NCI-H2227 (cell line): ENCODE data around the gene LUZP1.
"Not testable (repeated sequence)": the region's sequence is repeated elsewhere in the genome, so short reads cannot be mapped to it uniquely, and the experiment has no call there.

Experiments
- DNase-seq: peaks from one replicate; lab custom pipeline; 2025; ENCODE audit not compliant: unreplicated experiment; lab: John Stamatoyannopoulos, UW

Gene LUZP1

GRCh38 chr1:23188936-23189452 is 20.3 kb upstream of the LUZP1 start:
- not testable (repeated sequence) for DNase-seq

DNA sequence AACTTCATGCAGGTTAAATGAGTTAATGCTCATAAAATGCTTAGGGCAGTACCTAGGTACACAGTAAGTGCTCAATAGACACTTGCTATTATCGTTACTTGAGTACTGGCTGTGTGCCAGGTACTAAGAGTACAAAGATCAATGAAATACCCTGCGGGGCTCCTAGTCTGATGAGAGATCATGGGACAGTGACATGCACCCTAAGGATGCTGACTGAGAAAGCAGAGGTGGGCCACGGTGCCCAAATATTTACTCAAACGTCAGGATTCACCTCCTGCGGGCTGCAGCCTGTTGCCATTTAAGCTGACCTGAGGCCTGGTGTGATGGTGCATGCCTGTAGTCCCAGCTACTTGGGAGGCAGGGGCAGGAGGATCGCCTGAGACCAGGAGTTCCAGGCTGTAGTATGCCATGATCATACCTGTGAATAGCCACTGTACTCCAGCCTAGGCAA is 19.8 kb upstream of the LUZP1 start:
- DNase-seq = no peak

DNA sequence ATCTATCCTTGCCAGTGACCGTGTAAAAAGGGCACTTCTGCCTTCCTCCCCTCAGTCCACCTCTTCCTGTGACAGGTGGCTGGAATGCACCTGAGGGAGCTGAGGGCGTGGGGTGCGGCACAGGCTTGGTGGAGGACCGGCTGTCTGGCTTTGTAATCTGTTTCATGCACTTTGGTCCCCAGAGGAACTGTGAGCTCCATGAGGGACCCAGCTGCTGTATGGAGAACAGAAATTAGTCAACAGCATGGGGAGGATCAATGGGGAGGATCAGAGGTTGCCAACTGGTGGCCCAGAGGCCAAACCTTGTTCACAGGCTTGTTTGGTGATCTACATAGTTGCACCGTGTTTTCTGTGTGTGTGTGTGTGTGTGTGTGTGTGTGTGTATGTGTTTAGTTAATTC is 19.0 kb upstream of the LUZP1 start:
- DNase-seq = no peak

GRCh38 chr1:23185381-23185780 is 16.7 kb upstream of the LUZP1 start:
- DNase-seq = no peak

GRCh38 chr1:23184212-23184934 is 15.7 kb upstream of the LUZP1 start:
- peak; percentile 76 for DNase-seq

DNA sequence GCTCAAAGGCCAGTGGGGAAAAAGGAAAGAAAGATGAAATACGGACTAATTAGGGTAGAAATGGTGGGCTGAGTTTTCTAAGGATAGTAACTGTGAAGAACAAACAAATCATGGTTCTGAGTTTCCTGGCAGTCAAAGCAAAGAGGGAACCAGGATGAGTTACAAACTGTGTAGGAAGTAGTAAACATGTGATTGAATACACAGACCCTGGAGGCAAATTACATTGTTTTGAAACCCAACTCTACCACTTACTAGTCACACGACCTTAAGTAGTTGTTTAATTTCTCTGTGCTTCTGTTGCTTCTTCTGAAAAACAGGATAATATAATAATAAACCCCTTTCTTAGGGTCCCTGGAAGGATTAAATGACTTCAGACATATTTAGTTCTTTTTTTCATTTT is 11.2 kb upstream of the LUZP1 start:
- no peak for DNase-seq

- DNase-seq = peak; percentile 39
Measured at GRCh38 chr1:23178950-23179349, 10.3 kb upstream of the LUZP1 start.

DNA sequence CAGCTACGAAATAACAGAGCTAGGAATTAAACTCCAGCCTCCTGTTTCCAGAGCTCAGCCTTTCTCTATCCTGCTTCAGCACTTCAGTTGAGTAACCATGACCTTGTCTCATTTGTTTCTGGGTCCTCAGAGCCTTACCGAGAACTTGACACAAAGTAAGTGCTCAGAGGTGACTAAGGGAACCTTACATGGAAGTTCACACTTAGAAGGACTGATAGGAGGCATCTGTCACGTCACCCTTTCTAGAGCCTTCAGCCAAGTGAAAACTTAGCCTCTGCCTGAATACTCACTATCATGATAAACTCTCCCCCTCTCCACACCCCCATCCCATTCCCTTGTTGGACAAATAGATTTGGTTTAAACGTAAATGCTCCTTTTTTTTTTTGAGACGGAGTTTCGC is 9.8 kb upstream of the LUZP1 start:
- DNase-seq = no peak

GRCh38 chr1:23177438-23178380 is 9.1 kb upstream of the LUZP1 start:
- peak; percentile 87 for DNase-seq

DNA sequence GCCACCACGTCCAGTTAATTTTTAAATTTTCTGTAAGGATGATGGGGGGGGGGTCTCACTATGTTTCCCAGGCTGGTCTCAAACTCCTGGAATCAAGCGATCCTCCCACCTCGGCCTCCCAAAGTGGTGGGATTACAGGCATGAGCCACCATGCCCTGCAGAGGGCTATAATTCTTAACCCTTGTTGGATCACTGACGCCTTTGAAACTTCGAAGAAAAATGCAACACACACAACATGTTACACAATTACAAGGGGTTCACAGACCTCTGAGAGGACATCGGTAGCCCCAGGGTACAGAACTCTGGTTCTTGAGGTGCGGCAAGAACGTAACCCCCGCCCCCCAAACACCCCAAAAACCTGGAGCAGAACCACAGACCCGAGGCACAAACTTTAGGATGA is 8.4 kb upstream of the LUZP1 start:
- DNase-seq = no peak

- no peak for DNase-seq
Measured at GRCh38 chr1:23174426-23175110, 5.9 kb upstream of the LUZP1 start.

DNA sequence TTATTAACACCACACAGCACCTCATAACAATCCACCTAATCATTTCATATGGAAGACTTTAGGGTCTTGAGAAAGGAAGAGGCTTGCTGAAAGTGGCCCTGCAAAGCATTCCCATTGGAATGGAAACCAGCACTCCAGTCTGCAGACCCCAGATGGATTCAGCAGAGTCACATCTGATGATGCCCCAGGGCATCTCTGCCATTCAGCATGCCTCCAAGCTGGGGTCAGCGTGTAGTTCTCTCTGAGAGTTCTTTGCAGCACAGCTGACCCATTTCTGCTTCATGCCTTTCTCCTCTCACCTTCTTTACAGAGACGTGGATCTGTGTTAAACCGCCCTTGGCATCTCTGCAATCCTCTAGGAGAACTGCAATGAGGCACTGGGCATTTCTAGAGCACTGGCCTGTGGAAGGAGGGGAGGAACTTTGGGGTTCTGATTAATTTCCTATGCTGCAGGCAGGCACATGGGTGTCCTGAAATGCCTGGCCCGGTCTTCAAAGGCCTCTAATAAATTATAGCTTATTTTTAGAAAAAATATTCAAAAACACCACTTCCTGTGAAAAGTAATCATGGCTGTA is 2.6 kb upstream of the LUZP1 start:
- no peak for DNase-seq

GRCh38 chr1:23169727-23170335 is 1.2 kb upstream of the LUZP1 start:
- no peak for DNase-seq

GRCh38 chr1:23169195-23169575 is 529 bp upstream of the LUZP1 start:
- DNase-seq = no peak

DNA sequence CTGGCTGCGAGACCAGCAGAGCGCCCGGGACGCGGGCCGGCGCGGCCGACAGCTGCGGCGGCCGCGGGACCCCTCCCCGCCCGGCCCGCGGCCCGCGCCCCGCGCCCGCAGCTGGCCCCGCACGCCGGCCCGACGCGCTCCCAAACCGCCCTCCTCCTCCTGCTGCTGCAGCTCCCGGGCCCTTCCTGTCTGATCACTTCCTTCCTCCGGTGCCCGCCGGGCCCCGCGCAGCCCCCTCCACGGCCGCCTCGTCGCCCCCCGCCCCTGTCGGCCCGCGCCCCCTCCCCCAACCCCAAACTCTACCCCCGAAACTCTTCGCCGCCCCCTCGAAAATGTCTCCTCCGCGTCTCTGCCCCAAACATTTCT is 594 bp downstream of the LUZP1 start:
- peak; percentile 52 for DNase-seq

- DNase-seq = peak; percentile 52
Measured at GRCh38 chr1:23167353-23168078, 1.1 kb downstream of the LUZP1 start.

DNA sequence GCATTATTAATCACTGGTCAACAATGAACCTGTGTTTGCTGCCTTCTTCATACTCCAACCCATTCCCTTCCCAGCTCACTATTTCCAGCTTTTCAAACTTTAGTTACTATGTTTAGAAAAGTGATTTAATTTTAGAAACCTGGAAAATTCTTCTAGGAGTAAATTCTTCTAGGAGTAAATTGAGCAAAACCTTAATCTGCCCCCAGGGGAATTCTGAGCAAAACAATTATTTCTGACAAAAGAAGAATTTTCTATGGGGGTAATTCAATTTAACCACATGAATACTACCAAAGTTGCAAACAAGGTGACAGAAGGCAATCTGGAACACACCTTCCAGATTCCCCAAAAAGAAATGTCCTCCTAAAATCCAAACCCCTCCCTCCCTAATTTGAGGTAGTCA is 1.8 kb downstream of the LUZP1 start:
- no peak for DNase-seq

- DNase-seq = no peak
Measured at GRCh38 chr1:23163395-23163794, 5.3 kb downstream of the LUZP1 start.

DNA sequence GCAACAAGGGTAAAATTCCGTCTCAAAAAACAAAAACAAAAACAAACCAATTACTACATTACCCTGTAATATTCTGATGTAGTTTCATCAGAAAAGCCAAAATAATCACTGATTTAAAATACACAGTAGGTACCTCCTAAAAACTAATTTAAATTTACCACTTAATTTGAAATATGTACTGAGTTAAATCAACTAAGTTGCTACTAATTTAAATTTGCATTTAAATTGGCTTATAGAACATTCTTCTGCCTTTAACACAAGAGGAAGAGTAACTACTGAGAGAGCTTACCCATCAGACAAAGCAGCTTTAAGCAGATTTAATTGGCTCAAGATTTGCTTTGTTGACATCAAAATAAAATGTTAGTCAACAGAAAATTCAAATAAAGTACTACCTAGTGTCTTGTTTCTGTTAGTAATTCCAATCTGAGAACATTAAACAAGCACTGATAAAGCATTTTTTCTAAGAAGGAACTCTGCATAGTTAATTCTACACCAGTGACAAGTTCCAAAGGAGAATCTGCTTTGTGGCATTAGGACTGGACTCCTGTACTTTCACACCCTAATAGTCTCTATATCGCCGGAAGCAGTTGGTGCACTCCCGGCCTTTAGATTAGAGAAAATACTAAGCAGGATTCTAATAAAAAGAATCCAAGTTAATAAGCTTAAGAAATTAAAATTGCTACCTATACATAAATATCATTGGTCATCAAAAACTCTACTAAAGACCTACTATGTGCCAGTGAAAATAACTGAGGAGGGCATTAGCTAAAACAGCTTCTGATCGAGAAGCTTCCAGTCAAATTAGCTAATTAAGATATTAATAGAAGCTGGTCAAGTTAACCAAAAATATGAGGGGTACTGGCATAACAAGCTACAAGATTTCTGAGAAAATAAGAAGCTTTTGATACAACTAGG is 8.4 kb downstream of the LUZP1 start:
- DNase-seq = no peak
